GM11168 (cell line): ENCODE data around the gene TNFRSF18.

ENCODE experiments used
- in situ Hi-C: fragments of 300-500 bp; cut with MboI; formaldehyde crosslinking; loops from one replicate; pipeline ENCODE4 v1.12.0; 2022; ENCODE audit warnings: low sequenced_read_pairs; ENCODE audit not compliant: unreplicated experiment

TNFRSF18 gene

GRCh38 chr1:1230656-1231399 is 24.4 kb upstream of the TNFRSF18 start:
- in situ Hi-C loops, result no loop called here

- in situ Hi-C loops, result no loop called here
Measured at GRCh38 chr1:1229770-1230169, 23.4 kb upstream of the TNFRSF18 start.

GRCh38 chr1:1228596-1229321 is 22.4 kb upstream of the TNFRSF18 start:
- in situ Hi-C loops, result no loop called here

GRCh38 chr1:1228187-1228586 is 21.8 kb upstream of the TNFRSF18 start:
- in situ Hi-C loops, result no loop called here

- in situ Hi-C loops, result no loop called here
Measured at GRCh38 chr1:1227386-1227785, 21.0 kb upstream of the TNFRSF18 start.

- in situ Hi-C loops, result no loop called here
Measured at GRCh38 chr1:1226566-1227362, 20.4 kb upstream of the TNFRSF18 start.

GRCh38 chr1:1225913-1226312 is 19.5 kb upstream of the TNFRSF18 start:
- in situ Hi-C loops, result no loop called here

GRCh38 chr1:1225238-1225845 is 18.9 kb upstream of the TNFRSF18 start:
- in situ Hi-C loops, result no loop called here

GRCh38 chr1:1223891-1224290 is 17.5 kb upstream of the TNFRSF18 start:
- in situ Hi-C loops, result no loop called here

GRCh38 chr1:1223321-1223720 is 16.9 kb upstream of the TNFRSF18 start:
- in situ Hi-C loops, result no loop called here

- in situ Hi-C loops, result no loop called here
Measured at GRCh38 chr1:1222575-1223225, 16.3 kb upstream of the TNFRSF18 start.

GRCh38 chr1:1221887-1222574 is 15.6 kb upstream of the TNFRSF18 start:
- in situ Hi-C loops, result no loop called here

GRCh38 chr1:1220197-1220596 is 13.8 kb upstream of the TNFRSF18 start:
- in situ Hi-C loops, result no loop called here

GRCh38 chr1:1219341-1219740 is 12.9 kb upstream of the TNFRSF18 start:
- in situ Hi-C loops, result no loop called here

GRCh38 chr1:1218524-1219200 is 12.3 kb upstream of the TNFRSF18 start:
- in situ Hi-C loops, result no loop called here

GRCh38 chr1:1217621-1218523 is 11.5 kb upstream of the TNFRSF18 start:
- in situ Hi-C loops, result no loop called here

- in situ Hi-C loops, result no loop called here
Measured at GRCh38 chr1:1216770-1217620, 10.6 kb upstream of the TNFRSF18 start.
